Measurements from ENCODE around the gene ANKS3.
"Not testable (repeated sequence)": the region's sequence is repeated elsewhere in the genome, so short reads cannot be mapped to it uniquely, and the experiment has no call there.

ANKS3 gene

DNA sequence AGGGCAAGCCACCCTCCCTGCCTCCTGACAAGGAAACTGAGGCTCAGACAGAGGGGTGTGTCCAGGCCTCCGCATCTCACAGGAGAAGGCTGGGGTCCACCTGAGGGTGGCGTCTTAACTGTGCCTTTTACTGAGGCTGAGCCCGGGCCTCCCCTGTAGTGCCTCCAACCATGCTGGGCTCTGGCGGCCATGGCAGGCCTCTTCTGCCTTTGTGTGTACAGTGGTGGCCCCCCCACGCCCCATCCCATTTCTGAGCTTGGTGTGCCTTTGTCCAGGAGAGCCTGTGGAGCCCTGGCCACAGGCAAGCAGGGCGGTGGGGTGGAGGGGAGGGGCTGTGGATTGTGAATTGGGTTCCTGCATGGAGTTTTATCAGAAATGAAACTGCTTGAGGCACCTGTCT is 78.3 kb downstream of the ANKS3 start:
- Histone ChIP-seq H3K9me3 (replicated peaks in 1 of 11) (no peaks in the 10 kb centered on the region), H3K4me2 (peak overlapping the region in 8 of 11 experiments; percentile 32 to 83 (median 58); a peak in 15 of 22 replicates), H3K4me3 (no peak overlapping the region), H3K27me3 (peaks cover 0 to 14% (median 0%) of the 10 kb centered on the region in 11 experiments; a peak in 6 of 22 replicates), H4K20me1 (peaks cover 84 to 100% (median 98%) of the 10 kb centered on the region in 11 experiments), H3K9ac (peak overlapping the region in 3 of 11 experiments; percentile 6 to 27 (median 7); a peak in 2 of 22 replicates), H3K4me1 (peaks cover 45 to 96% (median 93%) of the 10 kb centered on the region in 10 experiments), H3K27ac (peak overlapping the region in 1 of 11 experiments; percentile 29; a peak in 2 of 22 replicates), H3K36me3 (peaks cover 63 to 96% (median 92%) of the 10 kb centered on the region in 11 experiments)
- TF ChIP-seq Cebpa-rat (IDR thresholded peaks at IDR 0.05): no peak

DNA sequence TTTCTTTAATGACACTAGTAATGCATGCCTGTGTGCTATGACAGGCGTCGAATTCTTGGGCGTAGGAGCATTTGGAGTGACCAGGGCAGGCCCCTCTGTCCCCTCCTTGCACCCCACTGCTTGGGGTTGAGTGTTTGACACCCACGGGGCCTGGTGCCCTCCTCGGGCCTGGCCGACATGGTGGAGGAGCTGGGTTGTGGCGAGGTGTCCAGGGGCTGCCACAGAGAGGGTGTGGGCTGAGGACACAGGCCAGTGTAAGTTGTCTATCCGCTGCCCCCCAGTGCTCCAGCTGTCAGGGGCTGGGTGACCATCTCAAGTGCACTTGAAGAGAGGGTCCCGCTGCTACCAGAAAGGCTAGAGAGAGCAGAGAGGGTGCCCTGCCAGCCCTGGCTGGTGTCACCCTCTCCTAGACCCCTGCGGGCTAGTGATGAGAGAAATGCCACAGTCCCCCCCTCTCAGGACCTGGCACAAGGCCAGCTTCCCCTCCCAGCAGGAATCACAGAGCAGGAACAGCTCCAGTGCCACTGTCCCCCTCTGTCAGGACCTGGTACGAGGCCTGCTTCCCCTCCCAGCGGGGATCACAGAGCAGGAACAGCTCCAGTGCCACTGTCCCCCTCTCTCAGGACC is 79.0 kb downstream of the ANKS3 start:
- no peak overlapping the region for H3K4me3 ChIP-seq
- H3K27me3 ChIP-seq: peaks cover 0 to 14% (median 0%) of the 10 kb centered on the region in 11 experiments; a peak in 6 of 22 replicates
- peak overlapping the region in 8 of 11 experiments; percentile 32 to 83 (median 58); a peak in 16 of 22 replicates for H3K4me2 ChIP-seq
- no peak overlapping the region; a peak in 1 of 22 replicates for H3K27ac ChIP-seq
- peaks cover 84 to 100% (median 98%) of the 10 kb centered on the region in 11 experiments for H4K20me1 ChIP-seq
- H3K9me3 ChIP-seq (replicated peaks in 1 of 11): no peaks in the 10 kb centered on the region
- peaks cover 71 to 100% (median 97%) of the 10 kb centered on the region in 11 experiments for H3K36me3 ChIP-seq
- TF ChIP-seq Cebpa-rat (IDR thresholded peaks at IDR 0.05): no peak
- H3K9ac ChIP-seq: peak overlapping the region in 5 of 11 experiments; percentile 6 to 28 (median 13); a peak in 1 of 22 replicates
- H3K4me1 ChIP-seq: peaks cover 45 to 96% (median 93%) of the 10 kb centered on the region in 10 experiments

- Histone ChIP-seq H3K9ac (peak overlapping the region in 2 of 11 experiments; percentile 22 to 28; a peak in 1 of 22 replicates), H3K4me1 (peaks cover 44 to 96% (median 93%) of the 10 kb centered on the region in 10 experiments), H3K4me2 (peak overlapping the region in 8 of 11 experiments; percentile 33 to 94 (median 86); a peak in 10 of 22 replicates), H3K36me3 (peaks cover 76 to 99% (median 96%) of the 10 kb centered on the region in 11 experiments), H3K27me3 (peaks cover 0 to 14% (median 0%) of the 10 kb centered on the region in 11 experiments; a peak in 6 of 22 replicates), H4K20me1 (peaks cover 84 to 100% (median 98%) of the 10 kb centered on the region in 11 experiments), H3K9me3 (replicated peaks in 1 of 11) (no peaks in the 10 kb centered on the region), H3K4me3 (no peak overlapping the region), H3K27ac (no peak overlapping the region)
- TF ChIP-seq Cebpa-rat (IDR thresholded peaks at IDR 0.05): no peak
These were observed 79.8 kb downstream of the ANKS3 start for GRCh38 chr16:4654011-4654963.

GRCh38 chr16:4652561-4652960 is 81.5 kb downstream of the ANKS3 start:
- peak overlapping the region in 9 of 11 experiments; percentile 79 to 94 (median 87); a peak in 17 of 22 replicates for H3K4me2 ChIP-seq
- H3K9ac ChIP-seq: peak overlapping the region in 7 of 11 experiments; percentile 4 to 38 (median 18); a peak in 8 of 22 replicates
- H3K4me3 ChIP-seq: peak overlapping the region in 3 of 10 experiments; percentile 2 to 43 (median 40); a peak in 1 of 20 replicates
- H3K27ac ChIP-seq: peak overlapping the region in 3 of 11 experiments; percentile 12 to 35 (median 31); a peak in 7 of 22 replicates
- H4K20me1 ChIP-seq: peaks cover 98 to 100% (median 100%) of the 10 kb centered on the region in 11 experiments
- TF ChIP-seq Cebpa-rat (IDR thresholded peaks at IDR 0.05): no peak
- H3K9me3 ChIP-seq (replicated peaks in 1 of 11): peaks cover 0 to 8% (median 0%) of the 10 kb centered on the region in 11 experiments; a peak in 1 of 22 replicates
- peaks cover 0 to 14% (median 0%) of the 10 kb centered on the region in 11 experiments; a peak in 6 of 22 replicates for H3K27me3 ChIP-seq
- peaks cover 33 to 86% (median 81%) of the 10 kb centered on the region in 10 experiments for H3K4me1 ChIP-seq
- peaks cover 63 to 97% (median 88%) of the 10 kb centered on the region in 11 experiments for H3K36me3 ChIP-seq

- peaks cover 0 to 11% (median 0%) of the 10 kb centered on the region in 11 experiments; a peak in 2 of 22 replicates for H3K9me3 ChIP-seq (replicated peaks in 1 of 11)
- H3K4me2 ChIP-seq: peak overlapping the region; percentile 32 to 94 (median 86)
- peak overlapping the region in 3 of 10 experiments; percentile 2 to 43 (median 40); a peak in 5 of 20 replicates for H3K4me3 ChIP-seq
- peaks cover 0 to 14% (median 0%) of the 10 kb centered on the region in 11 experiments; a peak in 6 of 22 replicates for H3K27me3 ChIP-seq
- TF ChIP-seq Cebpa-rat (IDR thresholded peaks at IDR 0.05): peak in 1 of 11 experiments; percentile 21; a peak in 1 of 22 replicates
- H3K4me1 ChIP-seq: peaks cover 33 to 78% (median 74%) of the 10 kb centered on the region in 10 experiments
- H4K20me1 ChIP-seq: peaks cover 98 to 100% (median 100%) of the 10 kb centered on the region in 11 experiments
- H3K36me3 ChIP-seq: peaks cover 63 to 97% (median 88%) of the 10 kb centered on the region in 11 experiments
- peak overlapping the region in 8 of 11 experiments; percentile 4 to 40 (median 14); a peak in 10 of 22 replicates for H3K9ac ChIP-seq
- H3K27ac ChIP-seq: peak overlapping the region in 4 of 11 experiments; percentile 12 to 35 (median 26); a peak in 3 of 22 replicates
These were observed 82.2 kb downstream of the ANKS3 start for GRCh38 chr16:4651827-4652226.

GRCh38 chr16:4650443-4651074 is 83.5 kb downstream of the ANKS3 start:
- Histone ChIP-seq H3K27me3 (peaks cover 0 to 14% (median 0%) of the 10 kb centered on the region in 11 experiments; a peak in 6 of 22 replicates), H3K9me3 (replicated peaks in 1 of 11) (peaks cover 0 to 11% (median 0%) of the 10 kb centered on the region in 11 experiments; a peak in 2 of 22 replicates), H3K9ac (0 out of 22 replicates have a peak overlapping the region, but pooled peaks of 1 of the 11 experiments have one; percentile 19), H4K20me1 (peaks cover 99 to 100% (median 100%) of the 10 kb centered on the region in 11 experiments), H3K36me3 (peaks cover 69 to 97% (median 88%) of the 10 kb centered on the region in 11 experiments), H3K4me2 (peak overlapping the region; percentile 32 to 94 (median 86); a peak in 21 of 22 replicates), H3K4me1 (peaks cover 31 to 66% (median 64%) of the 10 kb centered on the region in 10 experiments)
- H3K4me3 ChIP-seq, H3K27ac ChIP-seq: not testable (repeated sequence)

- Histone ChIP-seq H3K4me2 (peak overlapping the region; percentile 11 to 94 (median 86); a peak in 19 of 22 replicates), H3K27me3 (peaks cover 0 to 14% (median 0%) of the 10 kb centered on the region in 11 experiments; a peak in 6 of 22 replicates), H3K27ac (no peak overlapping the region), H4K20me1 (peaks cover 98 to 99% (median 99%) of the 10 kb centered on the region in 11 experiments), H3K9me3 (replicated peaks in 1 of 11) (peaks cover 0 to 11% (median 0%) of the 10 kb centered on the region in 11 experiments; a peak in 2 of 22 replicates), H3K4me1 (peaks cover 24 to 59% (median 57%) of the 10 kb centered on the region in 10 experiments), H3K4me3 (no peak overlapping the region), H3K9ac (no peak overlapping the region), H3K36me3 (peaks cover 62 to 96% (median 85%) of the 10 kb centered on the region in 11 experiments)
- no peak for TF ChIP-seq Cebpa-rat (IDR thresholded peaks at IDR 0.05)
These were observed 84.2 kb downstream of the ANKS3 start for GRCh38 chr16:4649744-4650442.

Measured in BLaER1 treated with 17β-estradiol and CSF1 and Interleukin-3, amounts not matched to agents 10 nM and 100 nM (cell line).